PC-3 (cell line): Measurements from ENCODE around the gene PTGER4. TPM values are rescaled to one million over a fixed set of nuclear protein-coding genes. Genes with fewer than 3 reads are reported as not detected.

Source experiments
- ATAC-seq: fragments of 200-7000 bp; cut with Tn5 transposase; 2 replicates; pipeline ENCODE4 v1.9.1; 2020; ENCODE audit warnings: mild to moderate bottlenecking, moderate library complexity
- BruUV-seq: library from RNA; stranded (reverse); fragments of 400-500 nt; replicated peaks from 2 replicates; lab custom pipeline; 2021; lab: Mats Ljungman, UMichigan
- CTCF ChIA-PET: fragments of 300-600 bp; sonication (Branson Sonifier 250); formaldehyde crosslinking; loops from one replicate; lab custom pipeline; 2022; ENCODE audit warnings: antibody characterized with exemption; lab: Charles Lee
- POLR2A ChIA-PET: fragments of 300-600 bp; sonication (Branson Sonifier 250); formaldehyde crosslinking; loops from one replicate; lab custom pipeline; 2022; ENCODE audit warnings: antibody characterized with exemption; ENCODE audit not compliant: unreplicated experiment; lab: Charles Lee
- DNase-seq: peaks from one replicate; pipeline ENCODE4 v3.0.0-alpha.2; 2015
- H2AFZ ChIP-seq: fragments of 300-600 bp; sonication (generic); 2 replicates; pipeline ENCODE4 v1.6.0; 2016; ENCODE audit warnings: antibody characterized with exemption, low read length
- H3F3A ChIP-seq: fragments of 300-600 bp; sonication (generic); one replicate; pipeline ENCODE4 v1.6.0; 2017; ENCODE audit warnings: antibody characterized with exemption, low read length, control low read depth, mild to moderate bottlenecking; ENCODE audit not compliant: unreplicated experiment
- H3K27ac ChIP-seq: fragments of 300-600 bp; sonication (generic); 2 replicates; pipeline ENCODE4 v1.5.1; 2016; ENCODE audit warnings: mild to moderate bottlenecking, low read length
- H3K27me3 ChIP-seq: fragments of 300-600 bp; sonication (generic); 2 replicates; pipeline ENCODE4 v1.6.1; 2016; ENCODE audit warnings: low read length, mixed read lengths
- H3K36me3 ChIP-seq: fragments of 300-600 bp; sonication (generic); 2 replicates; pipeline ENCODE4 v1.6.1; 2016; ENCODE audit warnings: low read depth, mixed run types, low read length, mixed read lengths
- H3K4me1 ChIP-seq: fragments of 300-600 bp; sonication (generic); 2 replicates; pipeline ENCODE4 v1.5.1; 2016; ENCODE audit warnings: low read length; ENCODE audit not compliant: insufficient read depth
- H3K4me2 ChIP-seq: fragments of 300-600 bp; sonication (generic); 2 replicates; pipeline ENCODE4 v1.6.0; 2016; ENCODE audit warnings: low read length
- H3K4me3 ChIP-seq: fragments of 300-600 bp; sonication (generic); 2 replicates; pipeline ENCODE4 v1.5.1; 2016; ENCODE audit warnings: mild to moderate bottlenecking, low read length, mixed read lengths
- H3K79me2 ChIP-seq: fragments of 300-600 bp; sonication (generic); 2 replicates; pipeline ENCODE4 v1.6.1; 2017; ENCODE audit warnings: low read length, mixed read lengths
- H3K9ac ChIP-seq: fragments of 300-600 bp; sonication (generic); 2 replicates; pipeline ENCODE4 v1.6.0; 2016; ENCODE audit warnings: mild to moderate bottlenecking, low read length
- H3K9me2 ChIP-seq: fragments of 300-600 bp; sonication (generic); replicated peaks from 2 replicates; pipeline ENCODE4 v1.6.1; 2016; ENCODE audit warnings: mixed run types, low read length, mixed read lengths
- H3K9me3 ChIP-seq: fragments of 300-600 bp; sonication (generic); 2 replicates; pipeline ENCODE4 v1.6.1; 2016; ENCODE audit warnings: low read length, mixed read lengths
- H4K20me1 ChIP-seq: fragments of 300-600 bp; sonication (generic); 2 replicates; pipeline ENCODE4 v1.6.1; 2016; ENCODE audit warnings: low read length, mixed read lengths
- EZH2 ChIP-seq: fragments of 300-600 bp; sonication (generic); IDR thresholded peaks from one replicate; pipeline ENCODE4 v1.6.1; 2017; ENCODE audit warnings: antibody characterized with exemption, mild to moderate bottlenecking, low read length; ENCODE audit not compliant: unreplicated experiment
- EZH2phosphoT487 ChIP-seq: fragments of 300-600 bp; sonication (generic); IDR thresholded peaks from 2 replicates; pipeline ENCODE4 v1.6.1; 2018; ENCODE audit warnings: mild to moderate bottlenecking, antibody characterized with exemption, low read length, borderline replicate concordance
- intact Hi-C: fragments of 100-400 bp; cut with micrococcal nuclease; formaldehyde crosslinking; loops from 2 replicates; pipeline ENCODE4 v1.9.0; 2023
- total RNA-seq: library from RNA; depleted of rRNA; stranded (reverse); fragments of >200 nt; gene quantifications from 2 replicates; pipeline ENCODE4 v1.2.3, GENCODE V29; 2014
- TF ChIP-seq, protein P1 (sequence below): fragments of 300-600 bp; sonication (generic); conservative IDR thresholded peaks from 2 replicates; pipeline ENCODE4 v1.5.1; 2017; ENCODE audit warnings: antibody characterized with exemption, low read depth, mild to moderate bottlenecking, low read length

PTGER4 gene
- total RNA-seq, 1 experiment from 2014 or later = 49.5 TPM

DNA sequence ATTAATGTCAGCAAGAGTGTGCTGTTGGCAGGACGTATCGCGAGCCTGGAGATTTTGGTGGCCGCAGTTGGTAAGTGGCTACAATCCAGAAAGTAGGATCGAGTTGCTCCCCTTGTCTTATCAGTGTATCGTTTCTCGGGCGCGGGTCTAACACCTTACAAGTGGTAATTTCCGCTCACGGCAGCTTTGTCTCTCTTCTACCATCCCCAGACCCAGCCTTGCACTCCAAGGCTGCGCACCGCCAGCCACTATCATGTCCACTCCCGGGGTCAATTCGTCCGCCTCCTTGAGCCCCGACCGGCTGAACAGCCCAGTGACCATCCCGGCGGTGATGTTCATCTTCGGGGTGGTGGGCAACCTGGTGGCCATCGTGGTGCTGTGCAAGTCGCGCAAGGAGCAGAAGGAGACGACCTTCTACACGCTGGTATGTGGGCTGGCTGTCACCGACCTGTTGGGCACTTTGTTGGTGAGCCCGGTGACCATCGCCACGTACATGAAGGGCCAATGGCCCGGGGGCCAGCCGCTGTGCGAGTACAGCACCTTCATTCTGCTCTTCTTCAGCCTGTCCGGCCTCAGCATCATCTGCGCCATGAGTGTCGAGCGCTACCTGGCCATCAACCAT lies 1.1 kb downstream of the PTGER4 start:
- Histone ChIP-seq H3K27ac (no peak overlapping the region), H2AFZ (peak overlapping the region; percentile 58), H3K9me3 (no peaks in the 10 kb centered on the region), H3K4me1 (peaks cover 54% of the 10 kb centered on the region), H3K4me3 (peak overlapping the region; percentile 90), H3F3A (no peaks in the 10 kb centered on the region), H3K9ac (peak overlapping the region; percentile 84), H3K27me3 (no peaks in the 10 kb centered on the region), H3K36me3 (peaks cover 6% of the 10 kb centered on the region), H3K79me2 (peaks cover 70% of the 10 kb centered on the region), H3K4me2 (peak overlapping the region; percentile 85), H4K20me1 (peaks cover 9% of the 10 kb centered on the region), H3K9me2 (no peaks in the 10 kb centered on the region)
- ATAC-seq (no peak), DNase-seq (no peak)
- POLR2A ChIA-PET = interaction anchor here (0.6 kb wide), 1 partner anchor 216 kb away, joined by 3 read pairs; no protein-coding TSS in a partner anchor
- no peak for TF ChIP-seq EZH2
- TF ChIP-seq, protein P1, sequence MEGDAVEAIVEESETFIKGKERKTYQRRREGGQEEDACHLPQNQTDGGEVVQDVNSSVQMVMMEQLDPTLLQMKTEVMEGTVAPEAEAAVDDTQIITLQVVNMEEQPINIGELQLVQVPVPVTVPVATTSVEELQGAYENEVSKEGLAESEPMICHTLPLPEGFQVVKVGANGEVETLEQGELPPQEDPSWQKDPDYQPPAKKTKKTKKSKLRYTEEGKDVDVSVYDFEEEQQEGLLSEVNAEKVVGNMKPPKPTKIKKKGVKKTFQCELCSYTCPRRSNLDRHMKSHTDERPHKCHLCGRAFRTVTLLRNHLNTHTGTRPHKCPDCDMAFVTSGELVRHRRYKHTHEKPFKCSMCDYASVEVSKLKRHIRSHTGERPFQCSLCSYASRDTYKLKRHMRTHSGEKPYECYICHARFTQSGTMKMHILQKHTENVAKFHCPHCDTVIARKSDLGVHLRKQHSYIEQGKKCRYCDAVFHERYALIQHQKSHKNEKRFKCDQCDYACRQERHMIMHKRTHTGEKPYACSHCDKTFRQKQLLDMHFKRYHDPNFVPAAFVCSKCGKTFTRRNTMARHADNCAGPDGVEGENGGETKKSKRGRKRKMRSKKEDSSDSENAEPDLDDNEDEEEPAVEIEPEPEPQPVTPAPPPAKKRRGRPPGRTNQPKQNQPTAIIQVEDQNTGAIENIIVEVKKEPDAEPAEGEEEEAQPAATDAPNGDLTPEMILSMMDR = no peak
- TF ChIP-seq EZH2phosphoT487 = no peak
- BruUV-seq = no TSS peak
- intact Hi-C loops = loop anchor here (10.0 kb wide), 2 partner anchors 266 to 576 kb away; no protein-coding TSS in a partner anchor
- CTCF ChIA-PET = no interaction called here

DNA sequence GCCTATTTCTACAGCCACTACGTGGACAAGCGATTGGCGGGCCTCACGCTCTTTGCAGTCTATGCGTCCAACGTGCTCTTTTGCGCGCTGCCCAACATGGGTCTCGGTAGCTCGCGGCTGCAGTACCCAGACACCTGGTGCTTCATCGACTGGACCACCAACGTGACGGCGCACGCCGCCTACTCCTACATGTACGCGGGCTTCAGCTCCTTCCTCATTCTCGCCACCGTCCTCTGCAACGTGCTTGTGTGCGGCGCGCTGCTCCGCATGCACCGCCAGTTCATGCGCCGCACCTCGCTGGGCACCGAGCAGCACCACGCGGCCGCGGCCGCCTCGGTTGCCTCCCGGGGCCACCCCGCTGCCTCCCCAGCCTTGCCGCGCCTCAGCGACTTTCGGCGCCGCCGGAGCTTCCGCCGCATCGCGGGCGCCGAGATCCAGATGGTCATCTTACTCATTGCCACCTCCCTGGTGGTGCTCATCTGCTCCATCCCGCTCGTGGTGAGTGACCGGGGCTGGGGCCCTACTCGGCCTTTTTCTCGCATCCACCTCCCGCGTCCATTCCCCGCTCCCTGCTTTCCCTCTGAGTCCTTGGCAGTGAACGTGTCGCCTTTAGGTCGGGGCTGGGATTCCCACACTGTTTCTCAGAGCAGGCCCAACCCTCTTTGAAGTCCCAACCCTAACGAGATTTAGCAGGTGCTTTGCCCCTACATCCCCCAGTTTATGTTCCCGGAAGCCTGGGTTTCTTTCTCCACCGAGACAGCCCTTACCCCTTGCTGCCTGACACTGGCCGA lies 1.8 kb downstream of the PTGER4 start:
- Histone ChIP-seq H3K36me3 (peaks cover 11% of the 10 kb centered on the region), H2AFZ (no peak overlapping the region), H3K9me3 (no peaks in the 10 kb centered on the region), H3K4me3 (peak overlapping the region; percentile 90), H3K4me1 (peaks cover 55% of the 10 kb centered on the region), H3K27me3 (no peaks in the 10 kb centered on the region), H3K9ac (no peak overlapping the region), H4K20me1 (peaks cover 9% of the 10 kb centered on the region), H3K4me2 (peak overlapping the region; percentile 85), H3K9me2 (no peaks in the 10 kb centered on the region), H3F3A (no peaks in the 10 kb centered on the region), H3K79me2 (peaks cover 77% of the 10 kb centered on the region), H3K27ac (no peak overlapping the region)
- DNase-seq (no peak), ATAC-seq (no peak)
- BruUV-seq = no TSS peak
- no peak for TF ChIP-seq EZH2
- TF ChIP-seq EZH2phosphoT487 = no peak
- TF ChIP-seq, protein P1 = no peak
- CTCF ChIA-PET = no interaction called here
- POLR2A ChIA-PET = interaction anchor here (0.5 kb wide), 1 partner anchor 66 kb away, joined by 4 read pairs; no protein-coding TSS in a partner anchor
- intact Hi-C loops = loop anchor here (10.0 kb wide), 2 partner anchors 267 to 577 kb away; no protein-coding TSS in a partner anchor
